Measurements from ENCODE around the gene UQCRH.

Gene UQCRH

GRCh38 chr1:46303038-46303871 lies at the start of gene UQCRH, which contains the start of gene LRRC41:
Gene UQCRH, plus strand, starts transcription at chr1:46303698. Its CDS starts 69 bp downstream, at chr1:46303767.
Gene LRRC41, minus strand, starts transcription at chr1:46303616. Its CDS starts 294 bp downstream, at chr1:46303322.
- DNase-seq (ENCODE audit: low read depth in 2 of 3, low spot score in 1 of 3) = peak; percentile 88 to 92 (median 89)

- no peak for DNase-seq (ENCODE audit: low read depth in 2 of 3, low spot score in 1 of 3)
These were observed 48.8 kb upstream of the UQCRH start for GRCh38 chr1:46254668-46255067.

- no peak for DNase-seq (ENCODE audit: low read depth in 2 of 3, low spot score in 1 of 3)
These were observed 47.0 kb upstream of the UQCRH start for GRCh38 chr1:46256523-46256922.

GRCh38 chr1:46262508-46262907 lies 41.0 kb upstream of the UQCRH start:
- DNase-seq (ENCODE audit: low read depth in 2 of 3, low spot score in 1 of 3) = no peak

- no peak for DNase-seq (ENCODE audit: low read depth in 2 of 3, low spot score in 1 of 3)
These were observed 40.4 kb upstream of the UQCRH start for GRCh38 chr1:46263146-46263545.

- DNase-seq (ENCODE audit: low read depth in 2 of 3, low spot score in 1 of 3) = no peak
These were observed 34.9 kb upstream of the UQCRH start for GRCh38 chr1:46268578-46268977.

GRCh38 chr1:46274225-46275029 lies 29.1 kb upstream of the UQCRH start:
- DNase-seq (ENCODE audit: low read depth in 2 of 3, low spot score in 1 of 3) = no peak

- DNase-seq (ENCODE audit: low read depth in 2 of 3, low spot score in 1 of 3) = no peak
These were observed 28.5 kb upstream of the UQCRH start for GRCh38 chr1:46275030-46275337.

- DNase-seq (ENCODE audit: low read depth in 2 of 3, low spot score in 1 of 3) = no peak
These were observed 25.7 kb upstream of the UQCRH start for GRCh38 chr1:46277658-46278373.

GRCh38 chr1:46278807-46279206 lies 24.7 kb upstream of the UQCRH start:
- DNase-seq (ENCODE audit: low read depth in 2 of 3, low spot score in 1 of 3) = no peak

GRCh38 chr1:46280092-46280491 lies 23.4 kb upstream of the UQCRH start:
- DNase-seq (ENCODE audit: low read depth in 2 of 3, low spot score in 1 of 3) = no peak

- no peak for DNase-seq (ENCODE audit: low read depth in 2 of 3, low spot score in 1 of 3)
These were observed 22.5 kb upstream of the UQCRH start for GRCh38 chr1:46281021-46281420.

- DNase-seq (ENCODE audit: low read depth in 2 of 3, low spot score in 1 of 3) = no peak
These were observed 19.4 kb upstream of the UQCRH start for GRCh38 chr1:46284058-46284457.

- no peak for DNase-seq (ENCODE audit: low read depth in 2 of 3, low spot score in 1 of 3)
These were observed 18.6 kb upstream of the UQCRH start for GRCh38 chr1:46284597-46285564.

- DNase-seq (ENCODE audit: low read depth in 2 of 3, low spot score in 1 of 3) = peak in 2 of 3 donors; percentile 20 to 41
These were observed 17.6 kb upstream of the UQCRH start for GRCh38 chr1:46285730-46286477.

GRCh38 chr1:46288485-46289133 lies 14.9 kb upstream of the UQCRH start:
- no peak for DNase-seq (ENCODE audit: low read depth in 2 of 3, low spot score in 1 of 3)

- DNase-seq (ENCODE audit: low read depth in 2 of 3, low spot score in 1 of 3) = no peak
These were observed 14.4 kb upstream of the UQCRH start for GRCh38 chr1:46289134-46289494.

GRCh38 chr1:46289976-46290375 lies 13.5 kb upstream of the UQCRH start:
- no peak for DNase-seq (ENCODE audit: low read depth in 2 of 3, low spot score in 1 of 3)

- no peak for DNase-seq (ENCODE audit: low read depth in 2 of 3, low spot score in 1 of 3)
These were observed 8.2 kb upstream of the UQCRH start for GRCh38 chr1:46295306-46295705.
